HFFc6 (cell line): ENCODE measurements around the gene FRMPD2. TPM values are rescaled to one million over a fixed set of nuclear protein-coding genes. Genes with fewer than 3 reads are reported as not detected.

Experiments
- DNase-seq: peaks from one replicate; pipeline ENCODE4 v3.0.0-alpha.2; 2018
- H3K27ac Mint-ChIP-seq: 2 replicates; pipeline ENCODE4 v1.8.0; 2020; ENCODE audit warnings: mild to moderate bottlenecking, mixed read lengths
- H3K27me3 Mint-ChIP-seq: 2 replicates; pipeline ENCODE4 v1.8.0; 2021; ENCODE audit warnings: mild to moderate bottlenecking, moderate library complexity, mixed read lengths; ENCODE audit not compliant: insufficient read depth
- H3K36me3 Mint-ChIP-seq: 2 replicates; pipeline ENCODE4 v1.8.0; 2021; ENCODE audit warnings: low read depth, mixed read lengths
- H3K4me1 Mint-ChIP-seq: 2 replicates; pipeline ENCODE4 v1.8.0; 2020; ENCODE audit warnings: low read depth, mixed read lengths
- H3K4me3 Mint-ChIP-seq: 2 replicates; pipeline ENCODE4 v1.8.0; 2020; ENCODE audit warnings: mild to moderate bottlenecking, moderate library complexity, mixed read lengths
- H3K9me3 Mint-ChIP-seq: 2 replicates; pipeline ENCODE4 v1.8.0; 2020; ENCODE audit warnings: mild to moderate bottlenecking, mixed read lengths
- total RNA-seq, 6 experiments: library from RNA; stranded (reverse); fragmentation: NEBNext Ultra II Directional; extraction: Animal tissue kit (Norgen Biotek cat#: 25700); gene quantifications; 2 replicates in 1 of 6; 3 replicates in 5 of 6; pipeline ENCODE4 v1.2.3, GENCODE V29; 2021
- TF ChIP-seq, protein P1 (sequence below): fragments of 200-600 bp; sonication (generic); IDR thresholded peaks from 2 replicates; pipeline ENCODE4 v1.5.0; 2021; ENCODE audit warnings: antibody characterized with exemption, mild to moderate bottlenecking

FRMPD2 gene
- total RNA-seq, 6 experiments from 2014 or later, result not detected

DNA sequence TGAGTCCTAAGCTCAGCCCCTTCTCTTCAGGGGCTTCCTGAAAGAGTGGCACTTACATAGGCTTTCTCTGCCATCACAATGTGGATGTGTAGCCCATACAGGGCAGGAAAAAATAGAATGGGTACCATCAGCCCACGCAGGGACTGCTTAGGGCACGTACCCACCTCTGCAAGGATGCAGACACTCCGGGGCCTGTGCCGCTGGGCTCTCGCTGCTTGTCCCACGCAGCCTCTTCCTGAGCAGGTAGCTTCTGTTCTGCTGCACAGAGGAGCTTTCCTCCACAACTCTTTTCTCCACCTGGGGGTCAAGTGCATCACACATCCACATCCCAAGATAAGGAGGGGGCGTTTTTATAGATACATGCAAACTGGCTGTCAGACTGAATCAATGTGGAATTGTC, 34.3 kb downstream of the FRMPD2 start:
- H3K27ac Mint-ChIP-seq, result no peak overlapping the region
- no peak for DNase-seq
- H3K9me3 Mint-ChIP-seq, result no peaks in the 10 kb centered on the region
- H3K4me1 Mint-ChIP-seq, result no peaks in the 10 kb centered on the region
- TF ChIP-seq, protein P1, sequence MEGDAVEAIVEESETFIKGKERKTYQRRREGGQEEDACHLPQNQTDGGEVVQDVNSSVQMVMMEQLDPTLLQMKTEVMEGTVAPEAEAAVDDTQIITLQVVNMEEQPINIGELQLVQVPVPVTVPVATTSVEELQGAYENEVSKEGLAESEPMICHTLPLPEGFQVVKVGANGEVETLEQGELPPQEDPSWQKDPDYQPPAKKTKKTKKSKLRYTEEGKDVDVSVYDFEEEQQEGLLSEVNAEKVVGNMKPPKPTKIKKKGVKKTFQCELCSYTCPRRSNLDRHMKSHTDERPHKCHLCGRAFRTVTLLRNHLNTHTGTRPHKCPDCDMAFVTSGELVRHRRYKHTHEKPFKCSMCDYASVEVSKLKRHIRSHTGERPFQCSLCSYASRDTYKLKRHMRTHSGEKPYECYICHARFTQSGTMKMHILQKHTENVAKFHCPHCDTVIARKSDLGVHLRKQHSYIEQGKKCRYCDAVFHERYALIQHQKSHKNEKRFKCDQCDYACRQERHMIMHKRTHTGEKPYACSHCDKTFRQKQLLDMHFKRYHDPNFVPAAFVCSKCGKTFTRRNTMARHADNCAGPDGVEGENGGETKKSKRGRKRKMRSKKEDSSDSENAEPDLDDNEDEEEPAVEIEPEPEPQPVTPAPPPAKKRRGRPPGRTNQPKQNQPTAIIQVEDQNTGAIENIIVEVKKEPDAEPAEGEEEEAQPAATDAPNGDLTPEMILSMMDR, result no peak
- no peak overlapping the region for H3K4me3 Mint-ChIP-seq
- H3K27me3 Mint-ChIP-seq, result peaks cover 53% of the 10 kb centered on the region
- H3K36me3 Mint-ChIP-seq, result no peaks in the 10 kb centered on the region

- Mint-ChIP-seq H3K9me3 (no peaks in the 10 kb centered on the region), H3K27ac (no peak overlapping the region), H3K4me3 (no peak overlapping the region), H3K36me3 (no peaks in the 10 kb centered on the region), H3K4me1 (no peaks in the 10 kb centered on the region), H3K27me3 (peaks cover 49% of the 10 kb centered on the region)
- TF ChIP-seq, protein P1, result no peak
- DNase-seq, result no peak
Measured at GRCh38 chr10:48239618-48240017, 34.9 kb downstream of the FRMPD2 start.

DNA sequence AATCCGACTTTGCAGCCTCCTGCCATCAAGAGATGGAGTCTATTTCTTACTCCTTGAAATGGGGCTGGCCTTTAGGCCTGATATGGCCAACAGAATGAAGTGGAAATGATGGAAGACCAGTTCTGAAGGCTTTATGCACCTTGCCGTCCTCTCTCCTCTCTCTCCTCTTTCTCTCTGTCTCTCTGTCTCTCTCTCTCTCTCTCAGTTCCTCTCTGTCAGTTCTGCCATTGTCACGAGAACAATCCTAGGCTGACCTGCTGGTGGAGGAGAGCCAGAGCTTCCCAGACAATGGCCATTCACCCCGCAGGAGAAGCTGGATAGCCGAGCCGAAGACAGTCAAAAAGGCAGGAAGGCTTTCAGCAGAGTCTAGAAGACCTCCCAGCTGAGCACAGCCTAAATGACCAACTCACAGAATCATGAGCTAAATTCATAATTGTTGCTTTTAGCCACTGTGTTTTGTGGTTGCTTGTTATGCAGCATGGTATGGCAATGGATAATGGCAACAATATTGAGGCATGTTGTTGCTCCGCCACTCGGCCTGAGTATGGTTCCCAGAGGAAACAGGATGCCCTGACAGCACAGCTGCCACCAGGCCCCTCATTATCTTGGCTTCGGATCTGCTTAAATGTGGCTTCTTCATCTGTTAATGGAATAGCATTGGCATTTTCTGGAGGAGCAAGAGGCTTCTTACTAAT, 35.5 kb downstream of the FRMPD2 start:
- DNase-seq, result no peak
- H3K4me1 Mint-ChIP-seq, result no peaks in the 10 kb centered on the region
- peaks cover 44% of the 10 kb centered on the region for H3K27me3 Mint-ChIP-seq
- no peaks in the 10 kb centered on the region for H3K36me3 Mint-ChIP-seq
- H3K9me3 Mint-ChIP-seq, result no peaks in the 10 kb centered on the region
- no peak overlapping the region for H3K27ac Mint-ChIP-seq
- TF ChIP-seq, protein P1, result no peak
- H3K4me3 Mint-ChIP-seq, result no peak overlapping the region

DNA sequence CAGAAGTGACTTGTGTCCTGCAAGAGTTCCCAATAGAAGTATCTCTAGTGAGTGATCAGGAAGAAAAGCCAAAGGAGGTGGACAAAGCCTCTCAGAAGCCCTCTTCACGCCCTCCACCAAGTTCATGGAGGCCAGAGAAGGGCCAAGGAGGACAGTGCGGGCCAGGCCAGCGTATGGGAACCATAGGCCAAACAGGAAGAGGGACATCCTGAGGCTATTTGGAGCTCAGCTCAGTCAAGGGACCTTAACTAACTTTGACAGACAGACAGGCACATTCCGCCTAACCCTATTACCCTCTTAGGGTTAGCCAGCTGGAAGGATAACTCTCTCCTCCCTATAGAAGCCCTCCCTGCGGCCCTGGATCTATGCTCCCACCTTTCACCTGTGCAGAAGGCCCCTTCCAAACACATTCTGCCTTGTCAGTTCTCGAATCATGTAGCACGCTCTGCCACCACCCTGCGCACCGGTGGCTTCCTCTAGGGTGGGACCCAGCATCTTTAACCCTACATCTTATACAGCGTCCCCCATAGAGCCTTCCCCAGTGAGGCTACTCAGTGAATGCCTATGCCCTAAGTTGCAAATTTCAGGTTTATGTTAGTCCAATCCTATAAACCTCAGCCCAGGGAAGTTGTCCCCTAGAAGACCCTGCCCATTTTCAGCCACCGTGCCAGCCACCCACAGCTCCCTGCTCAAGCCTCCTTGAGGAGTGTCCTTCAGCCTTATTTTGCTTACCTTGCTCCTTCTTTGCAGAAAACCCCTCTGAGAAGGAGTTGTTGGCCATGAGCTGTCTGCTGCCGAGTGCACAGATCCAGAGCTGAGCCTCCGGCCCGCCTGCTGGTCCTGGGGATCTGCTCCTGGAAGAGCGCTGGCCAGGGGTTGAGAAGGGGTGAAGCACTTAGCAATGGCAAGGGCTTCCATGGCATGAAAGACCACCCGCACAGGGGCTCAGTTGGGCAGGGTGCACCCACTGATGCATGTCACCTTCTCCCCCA, 36.9 kb downstream of the FRMPD2 start:
- H3K9me3 Mint-ChIP-seq, result no peaks in the 10 kb centered on the region
- no peak overlapping the region for H3K4me3 Mint-ChIP-seq
- peaks cover 38% of the 10 kb centered on the region for H3K27me3 Mint-ChIP-seq
- TF ChIP-seq, protein P1, result no peak
- DNase-seq, result no peak
- H3K36me3 Mint-ChIP-seq, result no peaks in the 10 kb centered on the region
- no peak overlapping the region for H3K27ac Mint-ChIP-seq
- H3K4me1 Mint-ChIP-seq, result no peaks in the 10 kb centered on the region

GRCh38 chr10:48236199-48236621, 38.3 kb downstream of the FRMPD2 start:
- Mint-ChIP-seq H3K9me3 (no peaks in the 10 kb centered on the region), H3K36me3 (no peaks in the 10 kb centered on the region), H3K4me3 (no peak overlapping the region), H3K27me3 (peaks cover 34% of the 10 kb centered on the region), H3K4me1 (no peaks in the 10 kb centered on the region), H3K27ac (no peak overlapping the region)
- no peak for DNase-seq
- TF ChIP-seq, protein P1, result no peak
